Measurements from ENCODE around the gene DSCAM.

DNA sequence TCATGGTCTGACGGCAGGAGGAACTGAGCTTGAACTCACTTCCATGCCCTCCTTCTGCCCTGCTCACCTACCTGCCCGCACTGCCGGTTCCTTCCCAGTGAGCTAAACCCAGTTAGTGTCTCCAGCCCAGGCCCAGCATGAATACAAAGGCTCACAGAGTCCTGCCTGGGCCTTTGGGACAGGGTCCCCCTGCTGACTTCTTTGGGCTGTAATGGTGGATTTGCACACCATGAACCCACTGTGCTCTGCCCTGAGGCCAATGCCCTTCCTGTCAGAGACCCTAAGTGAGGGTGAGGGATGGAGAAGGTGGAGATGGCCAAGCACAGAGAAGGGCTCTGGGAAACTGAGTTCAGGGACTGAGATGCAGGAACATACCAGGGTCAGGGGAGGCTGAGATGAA, 826.3 kb downstream of the DSCAM start:
- TF ChIP-seq POLR2A (IDR thresholded peaks at IDR 0.05; ENCODE audit: low read depth, low read length) = no peak
- TF ChIP-seq POLR2AphosphoS5 (IDR thresholded peaks at IDR 0.05; ENCODE audit: low read depth, low read length) = no peak
